NCI-H128 (cell line): ENCODE data around the gene NTRK3.

ENCODE experiments used
- DNase-seq: peaks from one replicate; lab custom pipeline; 2025; ENCODE audit not compliant: unreplicated experiment; lab: John Stamatoyannopoulos, UW

Gene NTRK3

DNA sequence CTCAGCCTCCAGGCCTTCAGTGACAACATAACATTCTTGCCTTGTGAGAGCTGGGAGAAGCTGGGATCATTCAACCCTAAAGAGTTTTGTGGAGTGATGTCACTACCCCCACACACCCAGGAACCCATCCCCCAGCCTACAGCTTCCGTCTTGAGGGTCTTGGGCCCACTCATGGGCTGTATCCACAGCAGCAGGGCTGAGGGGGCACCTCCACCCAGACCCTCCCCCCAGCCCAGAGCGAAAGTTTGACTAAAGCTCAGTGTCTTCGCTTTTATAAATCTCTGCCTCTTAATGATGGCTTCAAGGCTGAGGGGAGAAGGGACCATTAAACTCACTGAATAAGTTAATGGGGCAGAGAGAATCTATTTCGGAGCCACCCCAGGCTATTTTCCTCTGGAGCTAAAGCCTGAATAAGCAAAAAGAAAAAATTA, 23.8 kb downstream of the NTRK3 start:
- DNase-seq = no peak

DNA sequence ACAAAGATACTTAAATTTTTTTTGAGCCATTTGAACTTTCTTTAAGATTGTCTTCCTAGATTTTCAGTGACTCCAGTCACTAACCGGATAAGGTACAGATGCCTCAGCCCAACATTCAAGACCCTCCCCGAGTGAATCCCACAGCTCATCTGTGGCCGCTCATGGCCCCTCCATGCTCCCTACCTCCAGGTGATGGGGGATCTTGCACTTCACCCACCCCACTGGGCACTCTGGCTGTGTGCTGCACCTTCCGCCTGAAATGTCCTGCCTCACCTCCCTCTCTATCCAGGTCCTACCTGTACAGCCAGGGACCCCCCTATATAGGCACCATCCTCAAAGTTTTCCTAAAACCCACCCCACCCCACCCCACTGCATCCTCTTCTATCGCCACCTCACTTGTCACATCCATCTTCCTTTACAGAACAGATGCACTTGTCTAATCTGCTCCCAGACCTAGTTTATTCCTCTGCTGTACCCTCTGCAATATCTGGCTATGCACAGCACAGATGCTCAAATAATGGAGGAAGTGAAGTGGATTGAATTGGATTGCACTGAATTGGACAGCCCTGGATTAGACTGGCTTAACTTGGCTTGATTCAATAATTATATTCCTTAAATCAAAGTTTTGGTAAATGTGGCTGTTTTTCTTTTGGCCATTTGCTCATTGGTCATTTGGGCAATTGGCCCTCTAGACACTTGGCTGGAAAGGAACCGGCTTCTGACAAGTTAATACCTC, 24.5 kb downstream of the NTRK3 start:
- no peak for DNase-seq

DNA sequence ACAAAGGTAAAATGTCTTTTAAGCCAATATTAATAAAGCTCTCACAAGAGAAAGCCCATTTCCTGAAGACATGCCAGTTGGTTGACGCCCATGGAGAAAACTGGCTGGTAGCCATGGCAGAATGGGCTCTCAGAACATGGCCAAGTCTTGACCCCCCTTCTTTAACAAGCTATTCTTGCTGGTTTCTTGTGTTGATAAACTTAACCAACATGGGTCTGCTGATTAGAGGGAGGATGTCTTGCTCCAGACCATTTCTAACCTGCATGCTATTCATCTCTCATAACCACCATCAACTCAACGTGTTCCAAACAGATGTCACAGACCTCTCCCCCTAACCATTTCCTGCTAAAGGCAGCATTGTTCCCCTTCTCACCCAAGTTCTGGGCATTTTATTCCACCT, 25.7 kb downstream of the NTRK3 start:
- DNase-seq = no peak

DNA sequence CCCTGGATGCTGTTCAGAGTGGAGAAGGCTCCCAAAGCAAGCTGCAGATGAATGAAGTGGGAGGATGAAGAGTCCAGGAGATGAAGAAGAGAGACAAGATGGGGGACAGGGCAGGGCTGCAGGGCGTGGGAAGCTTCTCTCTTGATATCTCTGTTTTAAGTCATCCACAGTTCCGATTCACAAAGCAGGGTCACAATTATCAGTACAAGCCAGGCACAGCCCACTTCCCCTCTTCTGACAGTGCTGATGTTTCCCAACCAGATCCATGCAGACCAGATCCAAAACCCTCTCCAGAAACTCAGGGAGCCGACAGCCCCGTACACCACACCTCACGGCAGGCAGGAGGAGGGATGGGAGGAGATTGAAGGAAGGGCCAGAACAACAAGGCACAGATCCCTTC, 31.1 kb downstream of the NTRK3 start:
- no peak for DNase-seq

DNA sequence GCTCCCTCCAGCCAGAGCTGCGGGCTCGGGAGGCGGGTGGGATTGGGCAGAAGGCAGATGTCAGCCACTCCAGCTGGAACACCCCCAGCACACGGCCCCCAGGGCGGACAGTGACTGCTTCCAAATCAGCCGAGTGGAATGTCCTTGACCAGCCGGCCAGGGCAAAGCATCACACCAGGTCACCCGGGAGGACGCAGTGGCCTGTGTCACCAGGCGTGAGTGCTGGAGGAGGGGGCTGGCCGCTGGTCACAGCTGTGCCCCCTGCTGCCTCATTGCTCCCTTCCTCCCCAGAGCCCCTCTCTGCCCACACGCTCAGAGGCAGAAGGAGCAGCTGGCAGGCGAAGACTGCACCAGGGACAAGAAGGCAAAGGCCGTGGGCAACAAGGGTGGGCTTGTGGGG, 33.5 kb downstream of the NTRK3 start:
- DNase-seq = no peak

DNA sequence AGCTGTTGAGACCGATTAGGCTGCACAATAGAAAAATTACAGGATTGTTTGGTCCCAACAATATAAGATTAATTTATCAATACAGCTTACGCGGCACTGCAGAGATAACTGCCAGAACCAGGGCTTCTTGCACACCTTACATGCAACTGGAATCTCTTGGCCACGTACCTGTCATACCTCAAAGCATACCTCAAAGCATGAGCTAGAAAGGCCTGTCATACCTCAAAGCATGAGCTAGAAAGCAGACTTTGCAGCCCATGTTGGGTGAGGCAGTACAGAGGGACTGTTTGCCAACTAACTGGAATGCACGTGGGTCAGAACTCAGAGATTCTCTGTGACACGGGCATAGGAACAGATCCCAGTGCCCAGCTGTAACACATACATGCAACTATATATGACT, 34.7 kb downstream of the NTRK3 start:
- DNase-seq = no peak

DNA sequence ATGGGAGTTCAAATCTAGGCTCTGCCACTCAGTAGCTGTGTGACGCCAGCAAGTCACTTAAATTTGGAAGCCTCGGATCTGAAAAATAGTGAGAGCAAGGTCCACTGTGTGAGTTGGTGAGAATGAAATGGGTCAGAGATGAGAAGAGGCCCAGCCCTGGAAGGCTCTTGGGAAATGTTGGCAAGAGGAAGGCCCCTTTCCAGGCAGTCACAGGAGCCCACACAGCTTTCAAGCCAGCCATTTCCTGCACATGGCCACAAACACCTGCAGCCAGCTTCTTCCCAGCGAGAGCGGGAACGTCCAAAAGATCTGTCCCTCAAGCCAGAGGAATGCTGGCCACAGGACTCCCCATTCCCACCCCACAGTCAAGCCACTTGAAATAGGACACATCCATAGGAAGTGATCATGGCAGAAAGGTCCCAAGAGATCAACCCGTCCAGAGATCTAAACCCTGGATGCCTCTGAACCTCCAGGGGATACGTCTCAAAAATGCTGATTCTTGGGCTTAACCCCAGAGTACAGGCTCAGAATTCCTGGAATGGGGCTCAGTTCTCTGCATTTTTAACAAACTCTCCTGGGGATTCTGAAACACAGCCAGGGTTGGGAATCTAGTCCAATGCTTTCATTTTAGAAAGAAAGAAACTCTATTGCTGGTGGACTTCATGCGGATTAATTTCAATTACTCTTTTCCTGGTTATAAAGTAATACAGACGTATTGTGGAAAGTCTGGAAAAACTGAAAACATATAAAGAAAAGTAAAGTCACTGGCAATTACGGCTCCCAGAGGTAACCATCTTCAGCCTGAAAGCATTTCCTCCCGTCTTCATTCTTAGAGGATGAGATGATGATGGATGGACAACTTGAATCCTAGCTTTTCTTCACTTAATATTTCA, 35.9 kb downstream of the NTRK3 start:
- no peak for DNase-seq

DNA sequence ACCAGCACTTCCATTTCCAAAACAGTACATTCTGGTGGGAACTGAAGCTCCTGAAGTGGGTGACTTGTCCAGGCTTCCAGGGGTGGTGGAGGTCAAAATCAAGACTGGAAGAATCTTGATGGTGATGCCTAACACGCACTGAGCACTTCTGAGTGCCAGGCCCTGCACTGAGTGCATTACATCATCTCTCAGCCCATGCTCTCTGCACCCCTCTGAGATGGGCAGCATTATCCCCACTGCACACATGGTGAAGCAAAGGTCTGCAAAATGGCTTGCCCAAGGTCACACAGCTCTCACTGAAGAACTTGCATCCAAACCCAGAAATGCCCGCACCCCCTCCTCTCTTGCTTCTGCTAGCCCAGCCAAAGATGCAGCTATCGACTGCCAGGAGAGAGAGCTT, 36.9 kb downstream of the NTRK3 start:
- DNase-seq = no peak

DNA sequence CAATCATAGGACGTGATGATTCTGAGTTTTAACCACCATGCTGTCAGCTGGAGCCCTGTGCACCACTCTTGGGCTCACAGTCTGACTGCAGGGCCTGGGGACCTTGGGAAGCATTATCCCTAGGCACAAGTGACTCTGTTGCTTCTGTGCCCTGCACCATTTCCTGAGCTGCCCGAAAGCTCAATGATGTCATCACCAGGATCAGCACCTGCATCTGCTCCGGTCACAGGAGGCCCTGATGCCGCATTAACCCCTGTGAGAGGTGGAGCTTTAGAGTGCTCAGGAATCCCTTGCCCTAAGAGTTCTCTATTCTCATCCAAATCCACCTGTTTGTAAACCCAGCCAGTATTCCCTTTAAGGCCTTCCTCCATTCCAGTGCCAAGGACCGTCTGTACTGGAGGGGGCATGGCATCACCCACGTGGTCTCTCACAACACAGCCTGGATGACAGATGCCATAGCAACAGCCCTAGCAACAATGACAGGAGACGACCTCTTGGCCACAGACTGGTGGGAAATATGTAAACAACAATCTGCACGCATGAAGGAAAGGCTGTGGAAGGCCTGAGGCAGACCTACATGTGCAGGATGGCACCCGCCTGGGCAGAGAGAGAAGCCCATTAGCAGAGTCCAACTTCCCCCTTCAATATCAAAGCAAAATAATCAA, 37.9 kb downstream of the NTRK3 start:
- no peak for DNase-seq

DNA sequence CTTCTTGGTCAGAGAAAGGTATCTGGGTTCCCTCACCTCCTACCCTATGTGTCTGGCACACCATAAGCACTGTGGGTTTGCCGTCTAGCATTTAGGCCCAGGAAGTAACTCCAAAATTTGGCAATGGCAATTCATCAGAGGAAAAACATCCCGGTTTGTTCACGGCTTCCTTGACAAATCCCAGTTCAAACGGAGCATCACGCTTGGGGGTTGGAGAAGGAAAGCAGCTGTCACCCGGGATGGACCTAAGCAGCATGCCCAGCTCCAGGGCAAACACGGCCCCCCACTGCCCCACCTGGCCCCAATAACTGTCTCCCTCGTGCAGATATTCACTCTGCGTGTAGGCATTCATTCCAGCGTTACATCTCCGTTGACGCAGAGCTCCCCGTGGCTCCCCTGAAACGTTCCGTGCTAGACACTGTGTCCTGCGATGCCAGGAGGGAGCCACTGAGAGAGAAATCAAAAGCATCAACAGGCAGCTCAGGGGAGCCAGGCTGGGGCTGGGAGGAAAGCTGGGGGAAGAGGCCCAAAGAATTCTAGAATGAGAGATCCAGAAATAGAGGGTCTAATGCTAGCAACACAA, 41.4 kb downstream of the NTRK3 start:
- DNase-seq = no peak

DNA sequence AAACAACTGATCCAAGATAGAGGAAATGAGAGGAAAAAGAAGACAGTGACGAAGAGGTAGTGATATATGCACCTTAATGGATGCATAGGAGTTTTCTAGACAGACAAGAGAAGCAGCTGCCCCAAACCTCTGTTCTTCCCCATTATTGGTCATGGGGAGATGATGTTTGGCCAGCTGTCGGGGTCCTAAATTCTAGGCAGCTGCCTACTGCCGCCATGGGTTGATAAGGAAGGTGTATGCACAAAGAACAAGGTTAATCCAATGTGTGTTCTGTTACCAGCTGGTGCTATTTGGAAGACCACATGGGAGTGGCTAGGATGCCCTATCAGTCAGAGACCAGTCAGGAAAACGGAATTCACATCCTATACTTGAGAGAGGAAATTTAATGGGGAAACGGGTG, 47.4 kb downstream of the NTRK3 start:
- no peak for DNase-seq

DNA sequence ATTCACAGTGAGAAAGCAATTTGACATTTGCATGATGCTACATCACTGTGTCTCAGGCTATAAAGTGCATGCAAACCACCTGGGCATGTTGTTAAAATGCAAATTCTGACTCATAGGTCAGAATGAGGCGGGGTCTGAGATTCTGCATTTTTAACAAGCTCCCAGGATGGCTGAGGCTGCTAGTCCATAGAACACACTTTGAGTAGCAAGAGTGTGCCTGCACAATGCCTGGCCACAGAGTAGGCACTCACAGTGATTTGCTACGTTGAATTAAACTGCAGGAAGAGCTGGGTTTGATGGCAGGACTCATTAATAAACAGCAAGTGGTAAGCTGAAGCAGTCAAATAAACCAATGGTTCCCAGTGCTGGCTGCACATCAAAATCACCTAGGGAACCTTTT, 48.1 kb downstream of the NTRK3 start:
- no peak for DNase-seq

DNA sequence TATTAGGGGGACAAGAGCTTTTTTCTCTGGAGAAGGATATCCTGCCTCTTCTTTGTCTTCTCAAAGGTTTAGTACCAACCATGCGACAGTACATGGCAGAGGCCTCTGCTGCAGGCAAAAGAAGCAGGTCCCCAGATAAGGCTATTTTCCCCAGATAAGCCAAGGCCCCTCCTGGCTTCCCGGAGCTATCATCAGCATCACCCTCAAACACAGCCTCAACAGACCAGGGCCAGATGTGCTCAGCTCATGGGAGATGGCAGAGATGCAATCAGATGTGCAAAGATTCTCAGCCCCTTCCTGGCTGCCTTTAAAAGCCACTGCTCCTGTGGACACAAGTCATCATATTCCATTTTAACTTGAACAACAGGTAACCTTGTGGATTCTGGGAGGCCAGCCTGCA, 49.0 kb downstream of the NTRK3 start:
- DNase-seq = no peak

DNA sequence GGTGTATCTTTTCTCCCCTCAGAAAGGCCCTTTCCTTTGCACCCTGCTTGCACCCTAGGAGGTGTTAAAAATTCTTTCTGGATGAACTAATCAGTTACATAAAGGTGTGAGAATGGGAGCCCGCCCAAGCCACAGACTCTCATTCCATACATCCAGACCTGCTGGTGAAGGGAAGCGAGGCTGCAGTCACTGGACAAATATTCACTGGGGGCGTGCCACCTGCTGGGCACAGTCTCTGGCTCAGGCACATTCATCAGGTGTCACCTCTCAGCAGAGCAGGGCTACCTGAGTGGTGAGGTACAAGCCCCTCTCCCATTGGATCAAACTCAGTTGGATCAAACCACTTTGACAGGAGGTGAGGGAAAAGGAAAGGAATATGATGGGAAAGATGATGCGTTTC, 52.0 kb downstream of the NTRK3 start:
- no peak for DNase-seq

DNA sequence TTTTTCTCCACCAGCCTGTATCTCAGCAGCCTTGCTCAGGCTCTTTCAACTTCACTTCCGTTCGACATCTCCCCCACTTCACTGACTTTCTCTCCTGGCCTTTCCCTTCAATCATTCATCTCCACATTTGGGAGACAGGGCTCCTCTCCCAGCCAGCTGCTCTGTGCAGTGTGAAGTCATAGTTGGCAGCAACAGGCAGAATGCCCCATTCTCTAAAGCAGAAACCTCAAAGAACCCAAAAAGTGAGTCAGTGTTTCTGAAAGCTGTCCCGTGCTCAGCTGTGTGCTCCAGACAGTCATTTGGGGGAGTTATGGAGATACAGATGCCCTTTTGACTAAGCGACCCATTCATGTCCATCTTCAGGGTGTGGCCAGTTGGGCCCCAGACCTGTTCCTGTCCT, 54.3 kb downstream of the NTRK3 start:
- no peak for DNase-seq

DNA sequence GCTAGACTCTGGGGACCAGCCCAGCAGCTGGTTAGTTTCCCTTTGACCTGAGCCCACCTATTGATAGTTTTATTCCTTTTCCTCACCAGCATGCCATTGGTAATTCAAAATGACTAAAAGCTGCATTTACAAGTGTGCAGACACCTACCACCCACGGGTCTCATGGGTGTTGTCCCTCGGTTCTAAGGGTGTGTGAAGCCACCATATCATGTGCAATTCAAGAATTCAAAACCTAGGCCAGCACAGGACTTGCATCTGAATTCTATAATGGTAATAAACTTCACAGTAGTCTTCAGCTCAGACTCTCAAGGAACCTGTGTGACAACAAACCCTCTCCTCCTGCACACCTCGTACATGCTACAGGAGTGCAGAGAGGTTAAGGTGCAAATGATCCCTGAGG, 55.3 kb downstream of the NTRK3 start:
- no peak for DNase-seq

DNA sequence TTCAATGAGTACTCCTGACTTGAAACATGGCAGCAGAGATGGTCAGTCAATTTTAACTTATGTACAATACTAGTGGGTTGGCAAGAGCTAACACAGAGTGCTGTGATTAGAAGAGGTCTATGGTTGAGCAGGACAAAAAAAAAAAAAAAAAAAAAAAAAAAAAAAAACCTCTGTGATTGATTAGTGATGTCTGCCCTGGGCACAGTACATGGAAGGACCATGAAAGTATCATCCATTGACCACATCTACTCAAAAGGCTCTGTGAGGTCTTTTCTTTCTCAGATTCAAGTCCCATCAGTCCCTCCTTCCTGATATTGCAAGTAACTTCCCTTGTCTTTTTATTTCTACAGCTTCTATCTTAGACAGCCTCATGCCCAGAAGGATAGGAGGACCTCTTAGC, 59.6 kb downstream of the NTRK3 start:
- no peak for DNase-seq

DNA sequence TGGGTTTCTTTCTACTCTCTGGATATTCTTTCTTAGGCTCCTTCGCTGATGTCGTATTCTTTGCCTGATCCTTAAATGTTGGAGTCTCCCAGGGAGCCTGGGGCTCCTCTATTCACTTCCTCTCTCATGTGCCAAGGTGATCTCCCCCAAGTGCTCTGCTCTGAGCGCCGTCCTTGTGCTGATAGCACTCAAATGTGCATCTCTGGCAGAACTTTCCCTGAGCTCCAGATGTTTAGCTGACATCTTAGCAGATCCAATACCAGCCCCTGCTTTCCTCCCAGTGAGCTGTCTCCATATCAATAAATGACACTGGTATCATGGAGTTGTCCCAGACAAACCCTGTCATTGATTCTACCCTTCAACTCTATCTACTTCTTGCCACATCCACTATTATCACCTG, 62.4 kb downstream of the NTRK3 start:
- no peak for DNase-seq

DNA sequence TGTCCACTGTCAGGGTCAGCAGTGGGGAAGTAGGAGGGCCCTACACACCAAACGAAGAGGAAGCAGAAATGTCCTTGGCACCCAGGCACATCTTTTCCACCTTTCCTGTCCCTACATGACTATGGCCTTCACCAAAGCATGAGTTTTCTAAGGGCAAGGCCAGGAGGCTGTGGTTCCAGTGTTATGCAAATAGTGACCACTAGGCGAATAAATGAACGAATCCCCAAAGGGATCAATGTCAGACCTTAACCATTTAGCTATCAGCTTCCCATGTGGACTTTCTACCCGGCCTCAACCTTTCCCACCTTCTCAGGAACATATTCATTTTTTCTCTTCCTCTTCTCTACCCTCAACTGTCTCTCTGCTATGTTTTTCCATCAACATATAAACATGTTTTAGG, 63.1 kb downstream of the NTRK3 start:
- no peak for DNase-seq

DNA sequence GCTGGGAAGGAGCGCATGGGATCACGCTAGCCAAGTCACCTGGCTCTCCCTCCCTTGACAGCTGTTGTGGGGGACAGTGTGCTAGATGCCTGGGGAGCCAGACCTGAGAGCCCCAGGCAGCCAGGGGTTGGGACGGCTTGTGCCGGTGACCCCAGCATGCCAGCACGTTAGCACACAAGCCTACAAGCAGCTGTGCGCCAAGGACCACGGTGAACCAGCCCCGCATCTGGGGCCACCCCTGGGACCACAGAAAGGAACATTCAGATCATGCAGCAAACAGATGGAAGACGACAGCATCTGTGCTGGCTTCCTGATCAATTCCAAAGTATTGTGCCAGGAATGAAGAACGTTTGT, 64.8 kb downstream of the NTRK3 start:
- DNase-seq = no peak

DNA sequence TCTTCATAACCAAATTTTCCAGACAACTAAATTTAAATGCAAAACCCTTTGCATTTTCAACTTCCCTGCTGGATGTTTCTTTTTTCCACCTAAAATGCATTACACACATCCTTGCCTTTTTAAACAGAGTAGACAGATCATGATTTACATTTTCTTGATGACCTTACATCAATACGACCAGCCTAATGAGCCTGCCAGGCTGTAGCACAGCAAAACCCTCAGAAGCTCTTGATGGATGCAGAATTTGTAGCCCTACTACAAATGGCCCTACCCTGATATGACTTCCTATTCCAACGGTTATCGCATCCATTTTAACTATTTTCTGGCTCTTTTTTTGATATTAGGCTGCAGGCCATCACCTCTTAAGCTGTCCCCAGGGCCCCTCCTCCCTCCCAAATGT, 66.3 kb downstream of the NTRK3 start:
- no peak for DNase-seq

DNA sequence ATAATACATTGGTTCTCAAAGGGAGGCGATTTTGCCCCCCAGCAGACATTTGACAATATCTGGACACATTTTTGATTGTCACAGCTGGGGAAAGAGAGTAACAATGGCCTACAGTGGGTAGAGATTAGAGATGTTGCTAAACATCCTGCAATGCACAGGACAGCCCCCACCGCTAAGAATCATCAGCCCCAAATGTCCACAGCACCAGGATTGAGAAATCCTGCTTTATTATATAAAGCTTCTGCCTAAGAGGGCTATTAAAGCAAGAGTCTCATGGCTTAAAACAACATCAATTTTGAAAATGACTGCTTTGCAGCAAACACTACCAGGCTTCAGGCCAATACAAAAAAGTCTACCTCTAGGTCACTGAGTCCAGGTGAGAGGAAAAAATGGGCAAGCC, 68.2 kb downstream of the NTRK3 start:
- no peak for DNase-seq
